ENCODE results near the gene INPP5A.
"Not testable (repeated sequence)": the region's sequence is repeated elsewhere in the genome, so short reads cannot be mapped to it uniquely, and the experiment has no call there.

Gene INPP5A

DNA sequence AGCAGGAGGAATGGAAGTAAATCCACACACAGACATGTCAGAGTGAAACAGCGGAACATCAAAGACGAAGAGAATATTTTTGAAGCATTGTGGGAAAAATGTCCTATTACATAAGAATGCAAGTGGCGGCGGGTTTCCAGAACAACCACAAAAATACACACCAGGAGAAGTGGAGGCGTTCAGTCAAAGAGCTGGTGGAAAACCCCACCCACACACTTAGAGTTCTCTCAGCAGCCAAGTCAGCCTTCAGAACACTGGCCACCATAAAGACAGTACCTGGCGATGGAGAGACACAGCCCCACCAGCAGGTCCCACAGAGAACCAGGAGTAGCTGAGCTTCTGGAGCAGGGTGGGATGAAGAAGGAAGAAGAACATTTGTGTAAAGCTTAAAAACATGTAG lies 224.7 kb downstream of the INPP5A start:
- no peak for ATAC-seq
- Mint-ChIP-seq H3K27ac (no peak overlapping the region), H3K27me3 (no peaks in the 10 kb centered on the region), H3K36me3 (ENCODE audit: low read depth) (peaks cover 4% of the 10 kb centered on the region), H3K4me3 (no peak overlapping the region), H3K9me3 (no peaks in the 10 kb centered on the region), H3K4me1 (peaks cover 9% of the 10 kb centered on the region)
- no peak for DNase-seq

- H3K27ac Mint-ChIP-seq: no peak overlapping the region
- H3K9me3 Mint-ChIP-seq: no peaks in the 10 kb centered on the region
- H3K27me3 Mint-ChIP-seq: no peaks in the 10 kb centered on the region
- peaks cover 9% of the 10 kb centered on the region for H3K4me1 Mint-ChIP-seq
- no peak overlapping the region for H3K4me3 Mint-ChIP-seq
- DNase-seq: no peak
- H3K36me3 Mint-ChIP-seq (ENCODE audit: low read depth): peaks cover 5% of the 10 kb centered on the region
- no peak for ATAC-seq
Measured at GRCh38 chr10:132763545-132763944, 226.0 kb downstream of the INPP5A start.

- Mint-ChIP-seq H3K27ac (no peak overlapping the region), H3K27me3 (no peaks in the 10 kb centered on the region), H3K9me3 (no peaks in the 10 kb centered on the region), H3K36me3 (ENCODE audit: low read depth) (peaks cover 8% of the 10 kb centered on the region), H3K4me3 (no peak overlapping the region), H3K4me1 (peaks cover 9% of the 10 kb centered on the region)
- DNase-seq: no peak
- no peak for ATAC-seq
Measured at GRCh38 chr10:132764108-132764507, 226.5 kb downstream of the INPP5A start.

- H3K27ac Mint-ChIP-seq: no peak overlapping the region
- no peaks in the 10 kb centered on the region for H3K27me3 Mint-ChIP-seq
- ATAC-seq (no peak), DNase-seq (no peak)
- no peak overlapping the region for H3K4me3 Mint-ChIP-seq
- H3K36me3 Mint-ChIP-seq (ENCODE audit: low read depth): peaks cover 8% of the 10 kb centered on the region
- H3K4me1 Mint-ChIP-seq: peaks cover 9% of the 10 kb centered on the region
- no peaks in the 10 kb centered on the region for H3K9me3 Mint-ChIP-seq
Measured at GRCh38 chr10:132765435-132765834, 227.8 kb downstream of the INPP5A start.

DNA sequence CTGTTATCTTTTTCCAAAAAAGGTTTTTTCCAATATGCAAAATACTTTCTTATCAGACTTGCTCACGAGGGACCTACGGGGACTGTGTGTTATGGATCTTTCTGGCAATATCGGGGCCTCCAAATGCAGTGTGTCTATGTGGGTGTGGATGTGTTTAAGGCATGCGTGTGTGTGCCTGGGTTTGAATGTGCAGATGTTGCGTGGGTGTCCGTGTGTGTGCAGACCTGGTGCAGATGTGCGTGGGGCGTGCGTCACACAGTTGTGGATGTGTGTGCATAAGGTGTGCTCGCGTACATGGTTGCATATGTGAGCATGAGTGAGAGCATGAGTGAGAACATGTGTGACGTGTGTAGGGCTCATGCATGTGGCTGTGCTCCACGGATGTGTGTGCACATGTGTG lies 228.7 kb downstream of the INPP5A start:
- Mint-ChIP-seq H3K27ac (no peak overlapping the region), H3K9me3 (no peaks in the 10 kb centered on the region), H3K36me3 (ENCODE audit: low read depth) (peaks cover 8% of the 10 kb centered on the region)

GRCh38 chr10:132768346-132769248 lies 231.0 kb downstream of the INPP5A start:
- Mint-ChIP-seq H3K27me3 (no peaks in the 10 kb centered on the region), H3K4me3 (no peak overlapping the region), H3K9me3 (no peaks in the 10 kb centered on the region), H3K4me1 (no peaks in the 10 kb centered on the region), H3K36me3 (ENCODE audit: low read depth) (peaks cover 12% of the 10 kb centered on the region), H3K27ac (no peak overlapping the region)
- ATAC-seq (no peak), DNase-seq (no peak)

More for the DNA sequence above, 228.7 kb downstream of the INPP5A start:
- H3K4me3 Mint-ChIP-seq: no peak overlapping the region
- H3K27me3 Mint-ChIP-seq: no peaks in the 10 kb centered on the region
- peaks cover 9% of the 10 kb centered on the region for H3K4me1 Mint-ChIP-seq
- no peak for DNase-seq
- ATAC-seq: no peak

DNA sequence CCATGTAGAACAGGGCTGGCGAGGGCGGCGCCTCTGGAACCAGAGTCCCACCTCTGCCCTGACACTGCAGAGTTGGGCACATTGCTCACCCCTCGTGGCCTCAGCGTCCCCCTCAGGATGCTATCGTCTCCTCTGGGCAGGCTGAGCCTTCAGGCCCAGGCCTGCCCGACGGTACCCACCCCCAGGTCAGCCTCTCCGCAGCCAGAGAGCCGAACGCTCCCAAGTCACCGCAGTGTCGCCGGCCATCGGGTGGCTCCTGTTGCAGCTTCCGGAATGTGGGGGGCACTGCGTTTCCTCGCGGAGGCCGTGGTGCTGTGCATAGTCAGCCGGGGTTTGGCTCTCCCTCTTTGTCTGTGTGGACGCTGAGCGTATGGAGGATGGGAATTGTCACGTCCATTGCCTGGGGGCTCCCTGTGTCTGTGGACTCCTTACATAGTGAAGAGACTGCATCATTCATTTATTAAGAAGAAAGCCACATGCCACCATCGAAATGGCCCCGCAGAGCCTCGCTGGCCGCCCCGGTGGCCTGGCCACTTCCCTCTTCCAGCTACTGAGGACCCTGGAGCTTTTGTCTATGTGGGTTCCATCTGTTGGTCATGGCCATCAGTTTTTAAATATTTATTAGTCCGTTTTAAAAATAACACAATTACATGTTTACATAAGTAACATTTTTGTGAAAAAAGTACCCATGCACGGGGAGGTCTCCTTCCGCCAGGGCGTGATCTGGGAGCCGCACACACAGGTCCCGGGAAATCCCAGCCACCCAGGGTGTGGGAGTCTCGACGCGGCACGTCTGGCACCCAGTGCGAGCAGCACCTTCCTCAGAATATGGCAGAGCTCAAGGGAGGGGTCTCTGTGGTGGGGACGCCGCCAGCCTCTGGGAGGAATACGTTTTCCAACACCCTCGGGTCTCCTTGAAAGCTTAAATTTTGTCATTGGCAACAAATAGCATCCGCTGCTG lies 232.8 kb downstream of the INPP5A start:
- no peak for ATAC-seq
- no peaks in the 10 kb centered on the region for H3K9me3 Mint-ChIP-seq
- no peak for DNase-seq
- H3K36me3 Mint-ChIP-seq (ENCODE audit: low read depth): peaks cover 12% of the 10 kb centered on the region
- H3K27me3 Mint-ChIP-seq: no peaks in the 10 kb centered on the region
- no peaks in the 10 kb centered on the region for H3K4me1 Mint-ChIP-seq
- no peak overlapping the region for H3K27ac Mint-ChIP-seq
- no peak overlapping the region for H3K4me3 Mint-ChIP-seq

DNA sequence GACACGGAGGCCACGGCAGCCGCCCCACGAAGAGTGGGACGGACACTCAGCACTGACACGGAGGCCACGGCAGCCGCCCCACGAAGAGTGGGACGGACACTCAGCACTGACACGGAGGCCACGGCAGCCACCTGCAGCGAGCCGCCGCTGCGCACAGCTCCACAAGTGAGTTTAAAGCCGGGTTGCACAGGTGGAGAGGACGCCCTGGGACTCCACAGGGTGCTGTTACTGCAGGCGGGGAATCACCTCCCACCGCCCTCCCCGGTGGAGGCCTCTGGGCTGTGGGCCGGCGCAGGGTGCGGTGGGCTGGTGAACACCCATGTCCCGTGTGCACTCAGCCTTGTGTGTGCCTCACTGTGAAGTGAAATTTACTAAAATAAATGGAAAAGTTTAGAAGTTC lies 235.2 kb downstream of the INPP5A start:
- not testable (repeated sequence) for H3K27ac Mint-ChIP-seq; H3K4me1 Mint-ChIP-seq; H3K36me3 Mint-ChIP-seq (ENCODE audit: low read depth); ATAC-seq; H3K27me3 Mint-ChIP-seq; DNase-seq; H3K4me3 Mint-ChIP-seq; H3K9me3 Mint-ChIP-seq

GRCh38 chr10:132774181-132774901 lies 236.8 kb downstream of the INPP5A start:
- Mint-ChIP-seq H3K36me3 (ENCODE audit: low read depth) (peaks cover 7% of the 10 kb centered on the region), H3K4me1 (no peaks in the 10 kb centered on the region), H3K4me3 (no peak overlapping the region), H3K27ac (no peak overlapping the region), H3K27me3 (no peaks in the 10 kb centered on the region), H3K9me3 (no peaks in the 10 kb centered on the region)
- ATAC-seq (no peak), DNase-seq (no peak)

DNA sequence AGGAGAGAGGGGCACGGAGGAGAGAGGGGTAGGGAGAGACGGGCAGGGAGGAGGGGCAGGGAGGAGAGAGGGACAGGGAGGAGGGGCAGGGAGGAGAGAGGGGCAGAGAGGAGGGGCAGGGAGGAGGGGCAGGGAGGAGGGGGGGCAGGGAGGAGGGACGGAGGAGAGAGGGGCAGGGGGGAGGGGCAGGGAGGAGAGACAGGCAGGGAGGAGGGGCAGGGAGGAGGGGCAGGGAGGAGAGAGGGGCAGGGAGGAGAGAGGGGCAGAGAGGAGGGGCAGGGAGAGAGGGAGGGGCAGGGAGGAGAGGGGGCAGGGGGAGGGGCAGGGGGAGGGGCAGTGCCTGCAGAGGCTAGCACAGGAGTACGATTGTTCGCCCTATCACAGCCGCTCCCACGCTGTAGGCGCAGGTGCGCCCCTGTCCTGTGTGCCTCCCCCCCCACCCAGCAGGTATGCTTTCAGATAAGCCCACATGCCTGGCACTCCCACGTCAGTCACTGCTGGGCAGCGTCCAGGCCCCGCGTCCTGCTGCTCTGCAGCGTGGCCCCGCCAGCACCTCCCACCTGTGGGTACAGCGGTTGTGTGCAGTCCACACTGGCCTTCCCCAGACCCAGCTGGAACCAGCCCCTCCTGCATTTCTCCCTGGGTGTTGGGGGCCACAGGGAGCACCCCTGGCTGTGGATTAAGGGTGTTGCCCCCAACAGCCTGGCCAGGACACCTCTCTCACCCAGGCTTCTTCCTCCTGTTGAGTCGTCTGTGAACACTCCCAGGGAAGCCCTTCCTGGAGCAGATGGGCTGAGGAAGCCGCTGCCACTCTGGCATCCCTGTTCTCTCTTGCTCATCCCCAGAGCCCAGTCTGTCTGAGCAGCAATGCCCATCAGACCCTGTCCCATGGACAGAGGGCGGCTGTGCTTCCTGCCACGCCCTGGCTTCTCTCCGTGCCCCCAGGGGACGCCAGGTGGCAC lies 237.6 kb downstream of the INPP5A start:
- H3K27me3 Mint-ChIP-seq: no peaks in the 10 kb centered on the region
- H3K4me3 Mint-ChIP-seq: no peak overlapping the region
- DNase-seq: no peak
- peak; percentile 21 for ATAC-seq
- no peaks in the 10 kb centered on the region for H3K4me1 Mint-ChIP-seq
- H3K9me3 Mint-ChIP-seq: no peaks in the 10 kb centered on the region
- H3K27ac Mint-ChIP-seq: no peak overlapping the region
- peaks cover 12% of the 10 kb centered on the region for H3K36me3 Mint-ChIP-seq (ENCODE audit: low read depth)

- ATAC-seq (no peak), DNase-seq (no peak)
- Mint-ChIP-seq H3K4me3 (no peak overlapping the region), H3K4me1 (no peaks in the 10 kb centered on the region), H3K27ac (no peak overlapping the region), H3K27me3 (no peaks in the 10 kb centered on the region), H3K36me3 (ENCODE audit: low read depth) (peaks cover 13% of the 10 kb centered on the region), H3K9me3 (no peaks in the 10 kb centered on the region)
Measured at GRCh38 chr10:132776186-132776585, 238.6 kb downstream of the INPP5A start.

- Mint-ChIP-seq H3K9me3 (no peaks in the 10 kb centered on the region), H3K36me3 (ENCODE audit: low read depth) (peaks cover 15% of the 10 kb centered on the region), H3K4me3 (no peak overlapping the region), H3K27me3 (no peaks in the 10 kb centered on the region), H3K27ac (no peak overlapping the region), H3K4me1 (no peaks in the 10 kb centered on the region)
- DNase-seq (no peak), ATAC-seq (no peak)
Measured at GRCh38 chr10:132776821-132777220, 239.2 kb downstream of the INPP5A start.

GRCh38 chr10:132777441-132777840 lies 239.9 kb downstream of the INPP5A start:
- ATAC-seq (no peak), DNase-seq (no peak)
- H3K4me1 Mint-ChIP-seq: no peaks in the 10 kb centered on the region
- no peaks in the 10 kb centered on the region for H3K27me3 Mint-ChIP-seq
- no peak overlapping the region for H3K27ac Mint-ChIP-seq
- no peaks in the 10 kb centered on the region for H3K9me3 Mint-ChIP-seq
- H3K4me3 Mint-ChIP-seq: no peak overlapping the region
- H3K36me3 Mint-ChIP-seq (ENCODE audit: low read depth): peaks cover 18% of the 10 kb centered on the region
